T follicular helper cell (primary cell): Measurements from ENCODE around the gene TBC1D10A.
"Not testable (repeated sequence)": the region's sequence is repeated elsewhere in the genome, so short reads cannot be mapped to it uniquely, and the experiment has no call there.

Experiments
- DNase-seq: peaks from one replicate; pipeline ENCODE4 v3.0.0-alpha.2; 2020; ENCODE audit warnings: low read depth

TBC1D10A gene

GRCh38 chr22:30347255-30347892 lies 20.6 kb upstream of the TBC1D10A start:
- no peak for DNase-seq

GRCh38 chr22:30344447-30345200 lies 17.9 kb upstream of the TBC1D10A start:
- no peak for DNase-seq

- no peak for DNase-seq
Observed at GRCh38 chr22:30340911-30341685, 14.4 kb upstream of the TBC1D10A start.

- DNase-seq, result no peak
Observed at GRCh38 chr22:30338802-30339201, 12.1 kb upstream of the TBC1D10A start.

- DNase-seq, result not testable (repeated sequence)
Observed at GRCh38 chr22:30338341-30338740, 11.6 kb upstream of the TBC1D10A start.

GRCh38 chr22:30337461-30337778 lies 10.7 kb upstream of the TBC1D10A start:
- no peak for DNase-seq

- no peak for DNase-seq
Observed at GRCh38 chr22:30336752-30337460, 10.2 kb upstream of the TBC1D10A start.

- DNase-seq, result no peak
Observed at GRCh38 chr22:30335236-30335635, 8.5 kb upstream of the TBC1D10A start.

- DNase-seq, result no peak
Observed at GRCh38 chr22:30334646-30335045, 7.9 kb upstream of the TBC1D10A start.

GRCh38 chr22:30333707-30334087 lies 7.0 kb upstream of the TBC1D10A start:
- no peak for DNase-seq

GRCh38 chr22:30332994-30333706 lies 6.4 kb upstream of the TBC1D10A start:
- no peak for DNase-seq

- DNase-seq, result no peak
Observed at GRCh38 chr22:30332551-30332950, 5.8 kb upstream of the TBC1D10A start.

GRCh38 chr22:30328466-30329049 lies 1.8 kb upstream of the TBC1D10A start:
- DNase-seq, result no peak

GRCh38 chr22:30327864-30328345 lies 1.2 kb upstream of the TBC1D10A start:
- DNase-seq, result no peak

- DNase-seq, result peak; percentile 13
Observed at GRCh38 chr22:30326255-30326705, 461 bp downstream of the TBC1D10A start.

GRCh38 chr22:30325724-30326254 lies 952 bp downstream of the TBC1D10A start:
- DNase-seq, result no peak

GRCh38 chr22:30325065-30325720 lies 1.5 kb downstream of the TBC1D10A start:
- DNase-seq, result no peak

- DNase-seq, result no peak
Observed at GRCh38 chr22:30324014-30324730, 2.6 kb downstream of the TBC1D10A start.

- no peak for DNase-seq
Observed at GRCh38 chr22:30323246-30323645, 3.5 kb downstream of the TBC1D10A start.

GRCh38 chr22:30321461-30321860 lies 5.3 kb downstream of the TBC1D10A start:
- no peak for DNase-seq
